ENCODE results near the gene KRTAP10-8.

KRTAP10-8 gene

GRCh38 chr21:44581158-44581557 is 30.7 kb upstream of the KRTAP10-8 start:
- no peak overlapping the region for H3K9ac ChIP-seq (ENCODE audit: insufficient read length, low read depth)
- no peak for DNase-seq (ENCODE audit: low read depth, low spot score)
- H3K4me1 ChIP-seq (ENCODE audit: insufficient read depth, insufficient read length) = peaks cover 3% of the 10 kb centered on the region
- no peaks in the 10 kb centered on the region for H3K27me3 ChIP-seq (ENCODE audit: insufficient read depth, insufficient read length)
- H3K36me3 ChIP-seq (ENCODE audit: insufficient read depth, insufficient read length, low read length) = no peaks in the 10 kb centered on the region
- no peak for TF ChIP-seq SUZ12 (IDR thresholded peaks at IDR 0.05; ENCODE audit: extremely low read depth, insufficient read depth, insufficient read length)
- no peak for TF ChIP-seq ZNF274 (IDR thresholded peaks at IDR 0.05; ENCODE audit: low read depth, low read length)
- TF ChIP-seq YY1 (IDR thresholded peaks at IDR 0.05; ENCODE audit: insufficient read depth, insufficient read length) = no peak
- H3K9me3 ChIP-seq (ENCODE audit: insufficient read depth, low read length) = peaks cover 33% of the 10 kb centered on the region
- H3K4me3 ChIP-seq (ENCODE audit: insufficient read length, low read depth) = no peak overlapping the region

- H3K27me3 ChIP-seq (ENCODE audit: insufficient read depth, insufficient read length) = no peaks in the 10 kb centered on the region
- TF ChIP-seq YY1 (IDR thresholded peaks at IDR 0.05; ENCODE audit: insufficient read depth, insufficient read length) (no peak), ZNF274 (IDR thresholded peaks at IDR 0.05; ENCODE audit: low read depth, low read length) (no peak), SUZ12 (IDR thresholded peaks at IDR 0.05; ENCODE audit: extremely low read depth, insufficient read depth, insufficient read length) (no peak)
- DNase-seq (ENCODE audit: low read depth, low spot score) = no peak
- no peaks in the 10 kb centered on the region for H3K36me3 ChIP-seq (ENCODE audit: insufficient read depth, insufficient read length, low read length)
- no peak overlapping the region for H3K9ac ChIP-seq (ENCODE audit: insufficient read length, low read depth)
- no peak overlapping the region for H3K4me3 ChIP-seq (ENCODE audit: insufficient read length, low read depth)
- H3K9me3 ChIP-seq (ENCODE audit: insufficient read depth, low read length) = peaks cover 28% of the 10 kb centered on the region
- peaks cover 3% of the 10 kb centered on the region for H3K4me1 ChIP-seq (ENCODE audit: insufficient read depth, insufficient read length)
Measured at GRCh38 chr21:44582055-44582454, 29.8 kb upstream of the KRTAP10-8 start.

DNA sequence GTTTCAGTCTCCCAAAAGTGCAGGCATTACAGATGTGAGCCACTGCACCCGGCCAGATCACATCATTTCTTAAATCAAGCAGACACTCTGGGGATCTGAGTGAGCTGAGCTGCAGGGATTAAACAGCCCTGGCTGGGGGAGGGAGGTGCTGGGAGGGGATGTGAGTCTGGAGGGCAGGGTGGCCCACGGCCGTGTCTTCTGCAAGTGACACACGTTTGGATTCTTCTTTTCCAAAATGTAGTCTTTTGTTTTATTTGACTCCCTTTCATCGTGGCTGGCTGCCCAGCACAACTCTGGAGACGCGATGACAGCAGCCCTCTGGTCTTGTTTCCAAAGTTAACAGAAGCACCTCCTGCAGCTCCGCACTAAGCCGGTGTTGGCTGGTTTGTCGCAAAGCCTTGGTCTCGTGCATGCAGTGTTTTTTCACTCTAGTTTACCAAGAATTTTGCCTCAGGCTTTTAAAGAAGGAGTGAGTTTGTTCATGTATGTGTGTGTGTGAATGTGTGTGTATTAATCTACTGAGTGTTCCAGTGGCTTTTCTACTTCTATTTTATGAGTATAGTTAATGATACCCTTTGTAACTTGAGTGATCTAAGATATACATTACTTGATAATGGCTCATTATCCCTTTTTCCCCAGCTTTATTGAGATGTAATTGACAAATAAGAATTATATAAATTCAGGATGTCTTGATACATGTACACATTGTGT is 28.6 kb upstream of the KRTAP10-8 start:
- Histone ChIP-seq H3K27me3 (ENCODE audit: insufficient read depth, insufficient read length) (no peaks in the 10 kb centered on the region), H3K9me3 (ENCODE audit: insufficient read depth, low read length) (peaks cover 16% of the 10 kb centered on the region), H3K4me1 (ENCODE audit: insufficient read depth, insufficient read length) (peaks cover 3% of the 10 kb centered on the region), H3K36me3 (ENCODE audit: insufficient read depth, insufficient read length, low read length) (no peaks in the 10 kb centered on the region), H3K9ac (ENCODE audit: insufficient read length, low read depth) (no peak overlapping the region), H3K4me3 (ENCODE audit: insufficient read length, low read depth) (no peak overlapping the region)
- TF ChIP-seq ZNF274 (IDR thresholded peaks at IDR 0.05; ENCODE audit: low read depth, low read length) = no peak
- no peak for TF ChIP-seq SUZ12 (IDR thresholded peaks at IDR 0.05; ENCODE audit: extremely low read depth, insufficient read depth, insufficient read length)
- no peak for TF ChIP-seq YY1 (IDR thresholded peaks at IDR 0.05; ENCODE audit: insufficient read depth, insufficient read length)
- DNase-seq (ENCODE audit: low read depth, low spot score) = no peak

DNA sequence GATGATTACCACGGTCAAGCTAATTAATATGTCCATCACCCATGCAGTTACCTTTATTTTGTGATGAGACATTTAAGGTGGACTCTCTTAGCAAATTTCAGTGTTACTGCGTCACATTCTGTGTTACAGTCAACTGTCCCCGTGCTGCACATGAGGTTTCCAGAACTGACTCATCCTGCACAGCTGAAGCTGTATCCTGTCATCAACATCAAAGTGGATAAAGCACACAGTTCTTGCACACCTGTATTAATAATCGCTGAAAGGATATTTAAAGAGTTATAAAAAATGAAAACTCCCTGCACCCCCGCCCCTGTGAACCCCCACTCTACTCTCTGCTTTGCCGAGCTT is 28.1 kb upstream of the KRTAP10-8 start:
- DNase-seq (ENCODE audit: low read depth, low spot score) = no peak
- peaks cover 11% of the 10 kb centered on the region for H3K9me3 ChIP-seq (ENCODE audit: insufficient read depth, low read length)
- TF ChIP-seq SUZ12 (IDR thresholded peaks at IDR 0.05; ENCODE audit: extremely low read depth, insufficient read depth, insufficient read length) = no peak
- TF ChIP-seq ZNF274 (IDR thresholded peaks at IDR 0.05; ENCODE audit: low read depth, low read length) = no peak
- TF ChIP-seq YY1 (IDR thresholded peaks at IDR 0.05; ENCODE audit: insufficient read depth, insufficient read length) = no peak
- no peaks in the 10 kb centered on the region for H3K36me3 ChIP-seq (ENCODE audit: insufficient read depth, insufficient read length, low read length)
- no peak overlapping the region for H3K9ac ChIP-seq (ENCODE audit: insufficient read length, low read depth)
- H3K4me3 ChIP-seq (ENCODE audit: insufficient read length, low read depth) = no peak overlapping the region
- no peaks in the 10 kb centered on the region for H3K27me3 ChIP-seq (ENCODE audit: insufficient read depth, insufficient read length)
- peaks cover 3% of the 10 kb centered on the region for H3K4me1 ChIP-seq (ENCODE audit: insufficient read depth, insufficient read length)

GRCh38 chr21:44585892-44586291 is 26.0 kb upstream of the KRTAP10-8 start:
- TF ChIP-seq YY1 (IDR thresholded peaks at IDR 0.05; ENCODE audit: insufficient read depth, insufficient read length) (no peak), SUZ12 (IDR thresholded peaks at IDR 0.05; ENCODE audit: extremely low read depth, insufficient read depth, insufficient read length) (no peak), ZNF274 (IDR thresholded peaks at IDR 0.05; ENCODE audit: low read depth, low read length) (no peak)
- no peaks in the 10 kb centered on the region for H3K27me3 ChIP-seq (ENCODE audit: insufficient read depth, insufficient read length)
- H3K9ac ChIP-seq (ENCODE audit: insufficient read length, low read depth) = no peak overlapping the region
- DNase-seq (ENCODE audit: low read depth, low spot score) = no peak
- H3K4me1 ChIP-seq (ENCODE audit: insufficient read depth, insufficient read length) = peaks cover 4% of the 10 kb centered on the region
- no peak overlapping the region for H3K4me3 ChIP-seq (ENCODE audit: insufficient read length, low read depth)
- no peaks in the 10 kb centered on the region for H3K36me3 ChIP-seq (ENCODE audit: insufficient read depth, insufficient read length, low read length)
- H3K9me3 ChIP-seq (ENCODE audit: insufficient read depth, low read length) = peaks cover 9% of the 10 kb centered on the region

DNA sequence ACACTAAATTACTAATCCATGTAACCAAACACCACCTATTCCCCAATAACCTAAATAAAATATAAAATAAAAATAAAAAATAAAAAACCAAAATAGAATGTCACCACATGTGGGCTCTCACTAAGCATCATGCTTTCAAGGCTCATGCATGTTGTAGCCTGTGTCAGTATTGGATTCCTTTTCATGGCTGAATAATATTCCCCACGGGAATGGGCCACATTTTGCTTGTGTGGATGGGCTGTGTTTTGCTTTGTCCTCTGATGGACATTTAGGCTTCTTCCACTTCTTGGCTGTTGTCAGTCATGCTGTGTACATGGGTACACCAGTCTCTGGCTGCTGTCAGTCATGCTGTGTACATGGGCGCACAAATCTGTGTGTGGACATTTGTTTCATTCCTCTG is 22.8 kb upstream of the KRTAP10-8 start:
- no peak for TF ChIP-seq SUZ12 (IDR thresholded peaks at IDR 0.05; ENCODE audit: extremely low read depth, insufficient read depth, insufficient read length)
- TF ChIP-seq YY1 (IDR thresholded peaks at IDR 0.05; ENCODE audit: insufficient read depth, insufficient read length) = no peak
- TF ChIP-seq ZNF274 (IDR thresholded peaks at IDR 0.05; ENCODE audit: low read depth, low read length) = no peak

GRCh38 chr21:44589586-44590305 is 22.1 kb upstream of the KRTAP10-8 start:
- H3K4me3 ChIP-seq (ENCODE audit: insufficient read length, low read depth) = no peak overlapping the region
- peak overlapping the region; percentile 16 for H3K9ac ChIP-seq (ENCODE audit: insufficient read length, low read depth)
- no peaks in the 10 kb centered on the region for H3K27me3 ChIP-seq (ENCODE audit: insufficient read depth, insufficient read length)
- TF ChIP-seq YY1 (IDR thresholded peaks at IDR 0.05; ENCODE audit: insufficient read depth, insufficient read length) (no peak), ZNF274 (IDR thresholded peaks at IDR 0.05; ENCODE audit: low read depth, low read length) (no peak), SUZ12 (IDR thresholded peaks at IDR 0.05; ENCODE audit: extremely low read depth, insufficient read depth, insufficient read length) (no peak)
- DNase-seq (ENCODE audit: low read depth, low spot score) = no peak
- no peaks in the 10 kb centered on the region for H3K9me3 ChIP-seq (ENCODE audit: insufficient read depth, low read length)
- H3K4me1 ChIP-seq (ENCODE audit: insufficient read depth, insufficient read length) = peaks cover 11% of the 10 kb centered on the region
- no peaks in the 10 kb centered on the region for H3K36me3 ChIP-seq (ENCODE audit: insufficient read depth, insufficient read length, low read length)

More for the DNA sequence above, 22.8 kb upstream of the KRTAP10-8 start:
- Histone ChIP-seq H3K27me3 (ENCODE audit: insufficient read depth, insufficient read length) (no peaks in the 10 kb centered on the region), H3K9ac (ENCODE audit: insufficient read length, low read depth) (no peak overlapping the region), H3K4me1 (ENCODE audit: insufficient read depth, insufficient read length) (peaks cover 11% of the 10 kb centered on the region), H3K4me3 (ENCODE audit: insufficient read length, low read depth) (no peak overlapping the region), H3K9me3 (ENCODE audit: insufficient read depth, low read length) (no peaks in the 10 kb centered on the region), H3K36me3 (ENCODE audit: insufficient read depth, insufficient read length, low read length) (no peaks in the 10 kb centered on the region)
- DNase-seq (ENCODE audit: low read depth, low spot score) = no peak

All from NT2/D1 (cell line).